ENCODE results near the gene KLHDC1.
A peak's percentile ranks its signal among the peaks of the same experiment; 100 is the strongest.
"Not testable (repeated sequence)": the region's sequence is repeated elsewhere in the genome, so short reads cannot be mapped to it uniquely, and the experiment has no call there.

KLHDC1 gene

GRCh38 chr14:49692811-49693734 is at the start of gene KLHDC1:
TSS of gene KLHDC1 (plus strand) at chr14:49693120. CDS start at chr14:49693195, 75 bp downstream.
- DNase-seq, result peak; percentile 41

DNA sequence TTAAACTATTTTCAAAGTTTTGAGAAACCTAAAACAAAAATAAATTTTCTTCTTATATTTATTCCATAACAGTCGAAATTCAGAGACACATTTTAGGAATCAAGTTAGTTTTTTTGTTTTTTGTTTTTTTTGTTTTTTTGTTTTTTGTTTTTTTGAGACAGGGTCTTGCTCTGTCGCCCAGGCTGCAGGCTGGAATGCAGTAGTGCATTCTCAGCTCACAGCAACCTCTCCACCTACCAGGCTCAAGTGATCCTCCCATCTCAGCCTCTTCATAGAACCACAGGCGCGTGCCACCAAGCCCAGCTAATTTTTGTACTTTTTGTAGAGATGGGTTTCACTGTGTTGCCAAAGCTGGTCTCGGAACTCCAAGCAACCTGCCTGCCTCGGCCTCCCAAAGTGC is 39.4 kb upstream of the KLHDC1 start:
- DNase-seq, result no peak

DNA sequence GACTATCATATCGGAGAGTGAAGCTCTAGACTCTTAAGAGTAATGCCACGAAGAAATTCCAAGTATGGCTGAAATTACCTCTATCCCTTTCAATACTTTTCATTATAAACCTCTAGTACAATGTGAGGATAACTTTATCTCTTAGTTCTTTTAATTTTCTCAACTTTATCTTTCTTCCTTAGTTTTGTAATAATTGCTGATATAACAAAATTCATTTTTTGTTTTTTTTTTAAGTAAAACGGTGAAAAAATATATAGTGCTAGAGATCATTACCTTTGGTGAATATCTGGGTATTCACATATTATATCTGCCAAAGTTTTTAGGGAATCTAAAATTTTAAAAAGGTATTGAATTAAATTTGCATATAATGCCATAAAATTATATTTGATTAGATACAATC is 38.4 kb upstream of the KLHDC1 start:
- no peak for DNase-seq

- DNase-seq, result not testable (repeated sequence)
Observed at GRCh38 chr14:49657500-49657899, 35.4 kb upstream of the KLHDC1 start.

DNA sequence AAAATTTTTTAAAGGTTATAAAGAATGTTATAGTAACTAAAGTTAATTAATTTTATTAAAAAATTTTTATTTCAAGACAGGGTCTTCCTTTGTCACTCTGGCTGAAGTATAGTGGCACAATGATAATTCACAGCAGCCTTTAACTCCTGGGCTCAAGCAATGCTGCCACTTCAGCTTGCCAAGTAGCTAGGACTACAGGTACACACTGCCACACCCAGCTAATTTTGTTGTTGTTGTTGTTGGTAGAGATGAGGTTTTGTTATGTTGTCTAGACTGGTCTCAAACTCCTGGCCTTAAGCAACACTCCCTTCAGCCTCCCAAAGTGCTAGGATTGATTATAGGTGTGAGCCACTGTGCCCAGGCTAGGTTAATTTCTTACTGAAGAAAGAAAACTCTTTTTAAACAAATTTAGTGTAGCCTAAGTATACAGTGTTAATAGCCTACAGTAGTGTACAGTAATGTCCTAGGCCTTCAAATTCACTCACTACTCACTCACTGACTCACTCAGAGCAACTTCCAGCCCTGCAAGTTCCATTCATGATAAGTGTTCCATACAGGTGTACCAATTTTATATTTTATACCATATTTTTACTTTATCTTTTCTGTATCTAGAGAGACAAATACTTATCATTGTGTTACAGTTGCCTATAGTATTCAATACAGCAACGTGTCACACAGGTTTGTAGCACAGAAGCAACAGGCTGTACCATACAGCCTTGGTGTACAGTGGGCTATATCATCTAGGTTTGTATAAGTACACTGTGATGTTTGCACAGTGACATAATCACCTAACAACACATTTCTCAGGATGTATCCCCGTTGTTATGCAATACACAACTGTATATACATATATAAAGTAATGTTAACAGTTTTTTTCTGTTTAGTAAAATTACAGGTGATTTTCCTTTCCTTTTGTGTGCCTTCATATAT is 33.1 kb upstream of the KLHDC1 start:
- no peak for DNase-seq

DNA sequence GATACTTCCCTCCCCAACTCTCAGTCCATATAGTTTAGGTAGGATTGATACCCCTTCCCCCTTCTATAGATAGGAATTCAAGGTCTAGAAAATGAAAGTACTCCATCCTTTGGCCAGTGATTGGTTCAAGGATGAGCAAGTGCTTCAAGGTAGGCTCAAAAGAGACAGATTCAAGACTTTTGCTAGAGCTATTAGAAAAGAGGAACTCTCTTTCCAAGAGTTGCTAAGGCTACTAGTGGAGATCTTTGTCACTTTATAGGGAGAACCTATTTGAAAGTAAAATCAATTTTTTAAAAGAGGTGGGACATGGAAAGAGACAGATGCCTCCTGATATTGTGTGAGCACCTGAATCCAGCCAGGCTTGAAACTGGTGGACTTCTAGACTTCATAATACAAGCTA is 22.4 kb upstream of the KLHDC1 start:
- no peak for DNase-seq

GRCh38 chr14:49673586-49673985 is 19.3 kb upstream of the KLHDC1 start:
- DNase-seq, result no peak

GRCh38 chr14:49677643-49678042 is 15.3 kb upstream of the KLHDC1 start:
- no peak for DNase-seq

GRCh38 chr14:49679271-49679670 is 13.6 kb upstream of the KLHDC1 start:
- DNase-seq, result no peak

DNA sequence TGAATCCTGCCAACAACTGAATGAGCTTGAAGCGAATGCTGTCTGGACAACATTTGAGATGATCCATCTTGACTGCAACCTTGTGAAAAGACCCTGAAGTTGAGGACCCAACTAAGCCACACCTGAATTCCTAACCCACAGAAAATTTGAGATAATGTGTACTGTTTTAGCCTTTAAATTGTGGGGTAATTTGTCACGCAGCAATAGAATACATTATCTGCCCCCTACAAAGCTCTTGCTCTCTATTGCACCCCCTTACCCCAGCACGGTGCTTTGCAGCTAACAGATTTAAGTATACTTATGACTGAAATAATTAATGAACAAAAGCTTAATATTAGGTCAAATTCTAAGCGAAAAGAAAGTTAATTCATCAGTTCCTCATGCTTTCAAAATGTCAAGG is 6.5 kb upstream of the KLHDC1 start:
- no peak for DNase-seq

- DNase-seq, result peak; percentile 43
Observed at GRCh38 chr14:49687942-49688700, 4.8 kb upstream of the KLHDC1 start, which contains the start of gene POLE2. TSS of gene POLE2 (minus strand) at chr14:49688214. CDS start at chr14:49688203, 11 bp downstream.

DNA sequence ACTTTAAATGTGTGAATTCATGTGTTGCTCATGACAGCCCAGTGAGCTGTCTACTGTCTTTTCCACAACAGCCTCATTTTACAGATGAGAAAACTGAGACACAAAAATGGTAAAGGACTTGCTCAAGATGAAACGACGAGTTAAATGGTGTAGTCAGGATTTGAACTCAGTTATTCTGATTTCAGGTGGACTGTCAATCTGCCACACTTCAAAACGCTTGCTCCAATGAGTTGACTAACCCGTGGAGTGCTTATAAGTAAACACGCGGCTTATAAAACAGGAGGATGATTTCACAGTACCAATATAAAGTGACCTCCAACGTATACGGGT is 4.3 kb upstream of the KLHDC1 start:
- no peak for DNase-seq

GRCh38 chr14:49691031-49691430 is 1.9 kb upstream of the KLHDC1 start:
- DNase-seq, result no peak

GRCh38 chr14:49692193-49692757 is 645 bp upstream of the KLHDC1 start:
- no peak for DNase-seq

DNA sequence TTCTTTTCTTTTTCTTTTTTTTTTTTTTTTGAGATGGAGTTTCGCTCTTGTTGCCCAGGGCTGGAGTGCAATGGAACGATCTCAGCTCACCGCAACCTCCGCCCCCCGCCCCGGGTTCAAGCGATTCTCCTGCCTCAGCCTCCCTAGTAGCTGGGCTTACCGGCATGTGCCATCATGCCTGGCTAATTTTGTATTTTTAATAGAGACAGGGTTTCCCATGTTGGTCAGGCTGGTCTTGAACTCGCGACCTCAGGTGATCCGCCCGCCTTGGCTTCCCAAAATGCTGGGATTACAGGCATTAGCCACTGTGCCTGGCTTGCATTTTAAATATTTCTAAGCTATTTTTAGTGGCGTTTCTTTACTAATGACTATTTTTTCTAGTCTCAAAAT is 810 bp downstream of the KLHDC1 start:
- DNase-seq, result not testable (repeated sequence)

GRCh38 chr14:49702725-49703124 is 9.8 kb downstream of the KLHDC1 start:
- DNase-seq, result no peak

GRCh38 chr14:49703965-49704364 is 11.0 kb downstream of the KLHDC1 start:
- DNase-seq, result peak; percentile 38

DNA sequence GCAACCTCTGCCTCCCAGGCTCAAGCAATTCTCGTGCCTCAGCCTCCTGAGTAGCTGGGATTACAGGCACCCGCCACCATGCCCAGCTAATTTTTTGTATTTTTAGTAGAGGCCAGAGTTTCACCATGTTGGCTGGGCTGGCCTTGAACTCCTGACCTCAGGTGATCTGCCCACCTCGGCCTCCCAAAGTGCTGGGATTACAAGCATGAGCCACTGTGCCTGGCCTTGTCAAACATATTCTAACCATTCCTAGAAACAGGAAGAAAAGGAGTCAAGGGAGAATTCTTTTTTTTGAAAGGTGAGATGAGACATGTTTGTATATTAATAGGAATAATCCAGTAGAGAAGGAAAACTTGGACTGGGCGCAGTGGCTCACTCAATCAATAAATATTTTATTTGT is 11.6 kb downstream of the KLHDC1 start:
- DNase-seq, result not testable (repeated sequence)

GRCh38 chr14:49710993-49711392 is 18.1 kb downstream of the KLHDC1 start:
- DNase-seq, result not testable (repeated sequence)

DNA sequence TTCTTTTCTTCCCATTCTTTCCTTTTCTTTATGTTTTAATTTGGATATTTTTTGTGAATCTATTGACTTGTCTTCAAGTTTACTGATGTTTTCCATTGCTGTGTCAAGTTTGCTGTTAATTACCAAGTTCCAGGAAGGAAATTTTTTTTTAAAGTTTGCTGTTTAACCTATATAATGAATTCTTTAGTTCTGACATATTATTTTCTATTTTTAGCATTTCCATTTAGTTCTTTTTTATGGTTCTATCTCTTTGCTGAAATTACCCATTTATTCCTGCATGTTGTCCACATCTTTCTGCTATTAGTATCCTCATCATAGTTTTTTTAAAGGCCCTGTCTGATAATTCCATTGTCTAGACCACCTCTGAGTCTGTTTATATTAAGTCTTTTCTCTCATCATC is 27.8 kb downstream of the KLHDC1 start:
- DNase-seq, result no peak

DNA sequence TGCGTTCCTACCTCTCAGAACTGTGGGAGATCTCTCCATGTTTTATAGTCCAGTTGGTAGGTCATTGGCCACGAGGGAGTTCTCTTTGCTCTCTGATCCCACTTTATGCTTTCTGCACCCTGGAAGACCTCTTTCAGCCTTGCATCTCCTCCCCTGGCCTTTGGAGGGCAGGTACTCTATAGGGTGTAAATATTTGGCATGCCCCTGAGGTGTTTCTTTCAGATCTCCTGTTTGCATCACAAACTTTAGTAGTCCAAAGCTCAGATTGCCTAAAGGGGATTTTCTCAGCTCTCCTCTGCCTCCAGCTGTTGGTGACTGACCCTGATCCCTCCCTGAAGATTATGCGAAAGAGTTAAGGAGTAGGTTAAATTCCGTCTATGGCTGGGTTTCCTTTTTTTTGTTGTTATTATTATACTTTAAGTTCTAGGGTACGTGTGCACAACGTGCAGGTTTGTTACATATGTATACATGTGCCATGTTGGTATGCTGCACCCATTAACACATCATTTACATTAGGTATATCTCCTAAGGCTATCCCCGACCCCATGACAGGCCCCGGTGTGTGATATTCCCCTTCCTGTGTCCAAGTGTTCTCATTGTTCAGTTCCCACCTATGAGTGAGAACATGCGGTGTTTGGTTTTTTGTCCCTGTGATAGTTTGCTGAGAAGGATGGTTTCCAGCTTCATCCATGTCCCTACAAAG is 29.0 kb downstream of the KLHDC1 start:
- not testable (repeated sequence) for DNase-seq

DNA sequence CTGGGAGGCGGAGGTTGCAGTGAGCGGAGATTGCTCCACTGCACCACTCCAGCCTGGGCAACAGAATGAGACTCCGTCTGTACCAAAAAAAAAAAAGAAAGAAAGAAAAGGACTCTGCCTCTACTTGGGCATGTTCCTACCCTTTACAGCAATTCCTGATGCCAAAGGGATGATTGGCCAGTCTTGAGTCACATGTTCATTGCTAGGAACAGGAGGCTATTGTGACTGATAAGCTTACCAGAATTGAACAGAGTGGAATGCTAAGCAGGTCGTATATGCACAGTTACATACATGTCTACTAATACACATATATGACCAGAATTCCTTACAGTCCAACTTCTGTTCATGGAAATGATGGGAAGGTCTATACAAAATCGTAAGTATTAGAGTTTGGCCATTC is 34.3 kb downstream of the KLHDC1 start:
- no peak for DNase-seq
